NT2/D1 (cell line): Measurements from ENCODE around the gene CYP2A7.
"Not testable (repeated sequence)": the region's sequence is repeated elsewhere in the genome, so short reads cannot be mapped to it uniquely, and the experiment has no call there.

ENCODE experiments used
- YY1 ChIP-seq: IDR thresholded peaks from 2 replicates; pipeline ENCODE4 v1.6.1; 2011; ENCODE audit not compliant: insufficient read length, insufficient read depth
- ZNF274 ChIP-seq: IDR thresholded peaks from 2 replicates; pipeline ENCODE4 v1.6.1; 2011; ENCODE audit warnings: mild to moderate bottlenecking, low read depth, low read length

DNA sequence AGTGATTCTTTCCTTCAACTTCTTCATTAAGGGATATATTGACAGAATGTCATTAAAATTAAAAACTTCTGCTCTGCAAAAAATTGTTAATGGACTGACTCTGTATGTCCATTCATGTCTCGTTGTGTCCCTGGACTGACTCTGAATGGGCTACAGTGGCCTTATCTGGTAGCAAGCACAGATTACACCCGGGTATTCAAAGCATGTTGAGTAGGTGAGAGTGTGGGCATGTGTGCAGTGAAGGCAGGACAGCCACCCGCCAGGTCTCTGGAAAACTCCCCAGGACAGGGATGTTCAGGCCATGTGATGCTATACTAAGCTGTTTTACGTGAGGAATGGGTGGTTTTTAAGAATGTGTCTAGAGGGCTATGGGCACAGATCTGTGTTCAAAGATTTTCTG, 7.2 kb downstream of the CYP2A7 start:
- not testable (repeated sequence) for TF ChIP-seq YY1, ZNF274
